Upper lobe of left lung (tissue), 6 donors: ENCODE results near the gene WASF3. TPM values are rescaled to one million over a fixed set of nuclear protein-coding genes. Genes with fewer than 3 reads are reported as not detected.

ENCODE experiments used
- ATAC-seq, 2 donors: fragments of 200-7000 bp; cut with Tn5 transposase; one replicate each; pipeline ENCODE4 v1.9.1; 2022; ENCODE audit warnings: mild to moderate bottlenecking in 2 of 2, moderate library complexity in 2 of 2; ENCODE audit not compliant: low FRiP score in 2 of 2
- DNase-seq, 2 donors: peaks; one replicate each; pipeline ENCODE4 v3.0.0-alpha.2; 2019 to 2020
- H3K27ac ChIP-seq, 4 donors: fragments of 200-600 bp; sonication (generic); one replicate each; pipeline ENCODE4 v1.5.1; 2016 to 2019
- H3K27me3 ChIP-seq, 4 donors: fragments of 200-600 bp; sonication (generic); one replicate each; pipeline ENCODE4 v1.5.1; 2017 to 2019
- H3K36me3 ChIP-seq, 4 donors: fragments of 200-600 bp; sonication (generic); one replicate each; pipeline ENCODE4 v1.5.1; 2016 to 2019
- H3K4me1 ChIP-seq, 4 donors: fragments of 200-600 bp; sonication (generic); one replicate each; pipeline ENCODE4 v1.5.1; 2018 to 2019
- H3K4me3 ChIP-seq, 4 donors: fragments of 200-600 bp; sonication (generic); one replicate each; pipeline ENCODE4 v1.5.1; 2017 to 2019; ENCODE audit warnings: mild to moderate bottlenecking in 2 of 4, moderate library complexity in 1 of 4
- H3K9me3 ChIP-seq, 4 donors: fragments of 200-600 bp; sonication (generic); one replicate each; pipeline ENCODE4 v1.5.1; 2018 to 2019
- CTCF ChIP-seq, 6 experiments: fragments of 450-650 bp in 4 of 6; fragments of 200-600 bp in 2 of 6; sonication (generic) in 2 of 6; IDR thresholded peaks; one replicate each; pipeline ENCODE4 v1.5.1; 2016 to 2019; ENCODE audit warnings: antibody characterized with exemption in 6 of 6
- EP300 ChIP-seq, 4 donors: sonication (generic); formaldehyde crosslinking; IDR thresholded peaks; one replicate each; pipeline ENCODE4 v1.5.1; 2017; ENCODE audit warnings: antibody characterized with exemption in 4 of 4, control low read depth in 2 of 4
- POLR2A ChIP-seq, 4 donors: fragments of 450-650 bp; IDR thresholded peaks; one replicate each; pipeline ENCODE4 v1.5.1; 2016 to 2017; ENCODE audit warnings: antibody characterized with exemption in 4 of 4, mild to moderate bottlenecking in 2 of 4
- POLR2AphosphoS5 ChIP-seq, 2 donors: sonication (generic); formaldehyde crosslinking; IDR thresholded peaks; one replicate each; pipeline ENCODE4 v1.5.1; 2017; ENCODE audit warnings: antibody characterized with exemption in 2 of 2
- WGBS, 2 donors: methylation state at CpG; one replicate each; pipeline ENCODE4 v1.1.5; 2017 to 2018; 5-methylcytosine and 5-hydroxymethylcytosine counted together
- total RNA-seq, 6 donors: library from RNA; depleted of rRNA in 4 of 6; stranded (reverse); fragments of >200 nt in 4 of 6; gene quantifications; one replicate each; pipeline versions ENCODE4 v1.1.0 to v1.2.1, GENCODE V29; 2016 to 2021
- donor health status: DM: no; HTN: no; CAD: no; lungs with moderate emphysema.
- donor health status: DM: no; HTN: yes; CAD: no; lungs with severe emphysema.

WASF3 gene
- total RNA-seq, 6 donors from 2014 or later, result 12.6 to 23.0 (median 20.2) TPM

GRCh38 chr13:26621731-26622401 lies 64.4 kb downstream of the WASF3 start:
- no peaks in the 10 kb centered on the region for H3K36me3 ChIP-seq
- TF ChIP-seq POLR2AphosphoS5 (IDR thresholded peaks at IDR 0.05), result no peak
- TF ChIP-seq CTCF (IDR thresholded peaks at IDR 0.05), result no peak
- TF ChIP-seq EP300 (IDR thresholded peaks at IDR 0.05), result no peak
- no peak for TF ChIP-seq POLR2A (IDR thresholded peaks at IDR 0.05)
- H3K9me3 ChIP-seq, result peaks cover 0 to 9% (median 7%) of the 10 kb centered on the region in 4 donors
- WGBS, 2 donors, result 79 to 87% methylated on average over 3 to 4 of the region's 4 CpGs
- DNase-seq, result no peak
- H3K27ac ChIP-seq, result no peak overlapping the region
- no peak overlapping the region for H3K4me3 ChIP-seq
- H3K4me1 ChIP-seq, result no peaks in the 10 kb centered on the region
- ATAC-seq, result no peak
- H3K27me3 ChIP-seq, result no peaks in the 10 kb centered on the region

GRCh38 chr13:26623125-26623524 lies 65.6 kb downstream of the WASF3 start:
- TF ChIP-seq POLR2AphosphoS5 (IDR thresholded peaks at IDR 0.05) (no peak), CTCF (IDR thresholded peaks at IDR 0.05) (no peak), POLR2A (IDR thresholded peaks at IDR 0.05) (no peak), EP300 (IDR thresholded peaks at IDR 0.05) (no peak)
- no peaks in the 10 kb centered on the region for H3K36me3 ChIP-seq

GRCh38 chr13:26624572-26624971 lies 67.1 kb downstream of the WASF3 start:
- peaks cover 0 to 9% (median 7%) of the 10 kb centered on the region in 4 donors for H3K9me3 ChIP-seq
- WGBS, 2 donors, result 88 to 92% methylated on average over 1 of the region's 1 CpG

More at GRCh38 chr13:26623125-26623524, 65.6 kb downstream of the WASF3 start:
- 76 to 80% methylated on average over 3 of the region's 3 CpGs for WGBS, 2 donors
- Histone ChIP-seq H3K27ac (no peak overlapping the region), H3K4me3 (no peak overlapping the region), H3K9me3 (peaks cover 0 to 9% (median 7%) of the 10 kb centered on the region in 4 donors), H3K27me3 (no peaks in the 10 kb centered on the region), H3K4me1 (no peaks in the 10 kb centered on the region)
- ATAC-seq, result no peak
- DNase-seq, result no peak

GRCh38 chr13:26626271-26626670 lies 68.8 kb downstream of the WASF3 start:
- Histone ChIP-seq H3K9me3 (peaks cover 0 to 9% (median 7%) of the 10 kb centered on the region in 4 donors), H3K4me1 (no peaks in the 10 kb centered on the region), H3K36me3 (no peaks in the 10 kb centered on the region), H3K27ac (no peak overlapping the region), H3K4me3 (no peak overlapping the region), H3K27me3 (no peaks in the 10 kb centered on the region)
- WGBS, 2 donors, result 95% methylated on average over 2 of the region's 2 CpGs
- DNase-seq (no peak), ATAC-seq (no peak)
- TF ChIP-seq EP300 (IDR thresholded peaks at IDR 0.05) (no peak), POLR2AphosphoS5 (IDR thresholded peaks at IDR 0.05) (no peak), POLR2A (IDR thresholded peaks at IDR 0.05) (no peak), CTCF (IDR thresholded peaks at IDR 0.05) (no peak)

More at GRCh38 chr13:26624572-26624971, 67.1 kb downstream of the WASF3 start:
- DNase-seq (no peak), ATAC-seq (no peak)
- Histone ChIP-seq H3K4me1 (no peaks in the 10 kb centered on the region), H3K27ac (no peak overlapping the region), H3K27me3 (no peaks in the 10 kb centered on the region), H3K4me3 (no peak overlapping the region), H3K36me3 (no peaks in the 10 kb centered on the region)
- no peak for TF ChIP-seq CTCF (IDR thresholded peaks at IDR 0.05)
- no peak for TF ChIP-seq POLR2A (IDR thresholded peaks at IDR 0.05)
- TF ChIP-seq POLR2AphosphoS5 (IDR thresholded peaks at IDR 0.05), result no peak
- no peak for TF ChIP-seq EP300 (IDR thresholded peaks at IDR 0.05)

GRCh38 chr13:26628706-26629105 lies 71.2 kb downstream of the WASF3 start:
- Histone ChIP-seq H3K9me3 (peaks cover 0 to 9% (median 7%) of the 10 kb centered on the region in 4 donors), H3K27me3 (no peaks in the 10 kb centered on the region), H3K27ac (no peak overlapping the region), H3K36me3 (no peaks in the 10 kb centered on the region), H3K4me3 (no peak overlapping the region), H3K4me1 (no peaks in the 10 kb centered on the region)
- DNase-seq (no peak), ATAC-seq (peak; percentile 19 to 47)
- 60 to 98% methylated on average over 1 to 8 of the region's 8 CpGs for WGBS, 2 donors
- TF ChIP-seq POLR2A (IDR thresholded peaks at IDR 0.05), result no peak
- TF ChIP-seq CTCF (IDR thresholded peaks at IDR 0.05), result no peak
- TF ChIP-seq POLR2AphosphoS5 (IDR thresholded peaks at IDR 0.05), result no peak
- TF ChIP-seq EP300 (IDR thresholded peaks at IDR 0.05), result no peak
